Esophagus muscularis mucosa (tissue), 4 donors: ENCODE data around the gene NTN1.

ENCODE experiments used
- CTCF ChIP-seq, 3 experiments: fragments of 200-600 bp in 2 of 3; fragments of 450-650 bp in 1 of 3; sonication (generic) in 2 of 3; IDR thresholded peaks; one replicate each; pipeline ENCODE4 v1.5.1; 2017 to 2019; ENCODE audit warnings: antibody characterized with exemption in 3 of 3, mild to moderate bottlenecking in 2 of 3, moderate library complexity in 1 of 3
- EP300 ChIP-seq: sonication (generic); formaldehyde crosslinking; IDR thresholded peaks from one replicate; pipeline ENCODE4 v1.6.1; 2017; ENCODE audit warnings: antibody characterized with exemption
- POLR2A ChIP-seq: fragments of 450-650 bp; IDR thresholded peaks from one replicate; pipeline ENCODE4 v1.6.1; 2017; ENCODE audit warnings: antibody characterized with exemption, moderate library complexity, mild to moderate bottlenecking, low read depth
- POLR2AphosphoS5 ChIP-seq, 2 donors: sonication (generic); formaldehyde crosslinking; IDR thresholded peaks; one replicate each; pipeline ENCODE4 v1.6.1; 2017; ENCODE audit warnings: antibody characterized with exemption in 2 of 2

DNA sequence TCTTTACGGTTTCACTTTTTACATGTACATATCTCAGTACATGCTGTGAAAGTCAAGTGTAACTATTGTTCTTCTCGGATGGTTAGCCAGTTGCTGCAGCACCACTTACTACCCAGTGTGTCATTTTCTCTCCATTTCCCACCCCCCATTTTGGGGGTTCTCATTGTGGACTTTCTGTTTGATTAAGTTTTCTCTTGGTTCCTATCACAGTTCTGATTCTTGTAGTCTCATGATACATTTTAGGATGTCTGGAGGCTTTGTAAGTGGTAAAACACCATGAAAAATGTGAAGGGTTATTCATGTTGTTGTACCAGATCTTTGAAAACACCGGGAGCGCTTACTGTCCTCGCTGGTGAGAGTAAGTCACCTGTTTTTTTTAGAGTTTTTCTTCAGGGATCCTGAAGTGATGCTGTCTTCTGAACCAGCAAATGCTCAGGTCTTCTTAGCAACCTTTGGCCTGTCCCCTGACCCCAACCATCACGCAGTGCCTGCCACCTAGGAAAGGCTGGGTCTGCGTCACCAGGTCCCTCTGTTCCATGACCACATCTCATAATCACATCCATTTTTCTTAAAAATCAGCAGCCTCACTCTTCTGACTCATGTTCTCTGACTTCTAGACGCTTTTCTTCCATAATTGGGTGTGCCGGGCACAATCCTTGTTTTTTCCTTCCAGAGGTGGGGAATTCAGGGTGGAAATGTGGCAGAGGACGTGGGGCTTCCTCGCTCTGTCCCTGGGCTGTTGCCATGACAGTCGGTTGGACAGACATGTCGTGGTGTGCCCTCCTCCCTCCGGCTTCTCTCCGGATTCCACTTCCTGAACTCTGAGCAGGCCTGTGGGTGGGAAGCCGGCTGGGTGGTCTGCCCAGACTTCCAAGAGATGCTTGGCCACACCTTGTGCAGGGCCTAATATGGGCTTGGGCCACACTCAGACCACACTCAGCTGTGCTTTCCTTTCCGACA is 102.6 kb downstream of the NTN1 start:
- TF ChIP-seq CTCF (IDR thresholded peaks at IDR 0.05) (no peak), POLR2A (no peak), POLR2AphosphoS5 (IDR thresholded peaks at IDR 0.05) (no peak), EP300 (no peak)
